ENCODE results near the gene NUP160. TPM values are rescaled to one million over a fixed set of nuclear protein-coding genes. Genes with fewer than 3 reads are reported as not detected.
A peak's percentile ranks its signal among the peaks of the same experiment; 100 is the strongest.

NUP160 gene
- total and polyA plus RNA-seq, 2 of the 13 experiments (the other 11 are each of a cell fraction or from before 2014, with no cell fraction given): 28.3 to 43.5 TPM

GRCh38 chr11:47843361-47844055 lies 4.6 kb downstream of the NUP160 start:
- H3K27me3 ChIP-seq (ENCODE audit: control insufficient read depth in 1 of 2, insufficient read depth in 2 of 2, low read length in 2 of 2): no peaks in the 10 kb centered on the region; a peak in 1 of 5 replicates
- ATAC-seq (no peak), DNase-seq (ENCODE audit: low spot score) (no peak), FAIRE-seq (no peak)
- no peak overlapping the region for H2AFZ ChIP-seq (ENCODE audit: low read length)
- no peaks in the 10 kb centered on the region for H3K9me3 ChIP-seq (ENCODE audit: low read length)
- H3K79me2 ChIP-seq (ENCODE audit: insufficient read depth, low read length): peaks cover 56% of the 10 kb centered on the region
- H3K36me3 ChIP-seq (replicated peaks in 1 of 2; ENCODE audit: control insufficient read depth in 1 of 2, insufficient read depth in 2 of 2, low read length in 2 of 2): peaks cover 17 to 68% of the 10 kb centered on the region in 2 experiments
- H4K20me1 ChIP-seq (ENCODE audit: insufficient read depth, low read length): no peaks in the 10 kb centered on the region
- peaks cover 36% of the 10 kb centered on the region for H3K4me1 ChIP-seq (ENCODE audit: insufficient read depth, low read length)
- 95% methylated on average over 7 of the region's 7 CpGs for WGBS (ENCODE audit: low lambda C conversion rate)
- CTCF ChIA-PET (ENCODE audit: low intra/inter-chr PET ratio, low total read pairs): no interaction called here
- intact Hi-C loops (cut with micrococcal nuclease; ENCODE audit: unreplicated experiment): no loop called here
- TF ChIP-seq NONO (IDR thresholded peaks at IDR 0.05) (no peak), NONO (CRISPR knock-in tag; conservative IDR thresholded peaks at IDR 0.05) (no peak), ZSCAN21 (CRISPR knock-in tag; IDR thresholded peaks at IDR 0.05; ENCODE audit: borderline replicate concordance) (no peak), JUNB (CRISPR knock-in tag; IDR thresholded peaks at IDR 0.05; ENCODE audit: borderline replicate concordance) (0 out of 2 replicates have a peak, but pooled peaks have one; percentile 30)
- POLR2A ChIA-PET: no interaction called here
- no peak overlapping the region for H3K27ac ChIP-seq (ENCODE audit: extremely low read length, insufficient read depth, low read length)
- H3K4me2 ChIP-seq (ENCODE audit: low read depth, low read length): no peak overlapping the region
- no TSS peak for BruUV-seq (replicated peaks)
- H3K9ac ChIP-seq (ENCODE audit: insufficient read depth, low read depth, low read length): no peak overlapping the region
- no peak overlapping the region for H3K4me3 ChIP-seq (replicated peaks in 1 of 3; ENCODE audit: insufficient read depth in 1 of 3, low read depth in 2 of 3, low read length in 3 of 3)
- in situ Hi-C loops (cut with HindIII; ENCODE audit: extremely low pct_ligation_motif_present, low pct_unique_long_range_greater_than_20kb): no loop called here

GRCh38 chr11:47842749-47843148 lies 5.4 kb downstream of the NUP160 start:
- CTCF ChIA-PET (ENCODE audit: low intra/inter-chr PET ratio, low total read pairs): no interaction called here
- Histone ChIP-seq H3K4me2 (ENCODE audit: low read depth, low read length) (no peak overlapping the region), H3K36me3 (replicated peaks in 1 of 2; ENCODE audit: control insufficient read depth in 1 of 2, insufficient read depth in 2 of 2, low read length in 2 of 2) (peaks cover 21 to 73% of the 10 kb centered on the region in 2 experiments), H2AFZ (ENCODE audit: low read length) (no peak overlapping the region), H3K4me3 (replicated peaks in 1 of 3; ENCODE audit: insufficient read depth in 1 of 3, low read depth in 2 of 3, low read length in 3 of 3) (no peak overlapping the region), H3K9ac (ENCODE audit: insufficient read depth, low read depth, low read length) (no peak overlapping the region), H4K20me1 (ENCODE audit: insufficient read depth, low read length) (no peaks in the 10 kb centered on the region), H3K27ac (ENCODE audit: extremely low read length, insufficient read depth, low read length) (no peak overlapping the region), H3K27me3 (ENCODE audit: control insufficient read depth in 1 of 2, insufficient read depth in 2 of 2, low read length in 2 of 2) (no peaks in the 10 kb centered on the region; a peak in 1 of 5 replicates), H3K9me3 (ENCODE audit: low read length) (no peaks in the 10 kb centered on the region), H3K4me1 (ENCODE audit: insufficient read depth, low read length) (peaks cover 36% of the 10 kb centered on the region), H3K79me2 (ENCODE audit: insufficient read depth, low read length) (peaks cover 53% of the 10 kb centered on the region)
- POLR2A ChIA-PET: no interaction called here
- no TSS peak for BruUV-seq (replicated peaks)
- in situ Hi-C loops (cut with HindIII; ENCODE audit: extremely low pct_ligation_motif_present, low pct_unique_long_range_greater_than_20kb) (no loop called here), intact Hi-C loops (cut with micrococcal nuclease; ENCODE audit: unreplicated experiment) (no loop called here)
- DNase-seq (ENCODE audit: low spot score) (no peak), FAIRE-seq (no peak), ATAC-seq (no peak)
- 94% methylated on average over 4 of the region's 4 CpGs for WGBS (ENCODE audit: low lambda C conversion rate)
- TF ChIP-seq ZNF292 (CRISPR knock-in tag; IDR thresholded peaks at IDR 0.05; ENCODE audit: borderline replicate concordance, low read depth): no peak
- TF ChIP-seq NFE2L2 (IDR thresholded peaks at IDR 0.05; ENCODE audit: low read length): peak; percentile 62; the same call in 1 of the 2 replicates

All from HepG2 (cell line).